ENCODE results near the gene ENG.

The ENG gene

GRCh38 chr9:127773272-127773671 lies 81.2 kb downstream of the ENG start:
- no peak overlapping the region for H3K4me3 ChIP-seq (ENCODE audit: low read depth in 1 of 2, low read length in 2 of 2)
- H3K4me2 ChIP-seq (ENCODE audit: insufficient read depth, low read length), result no peak overlapping the region
- peaks cover 49% of the 10 kb centered on the region for H3K4me1 ChIP-seq (ENCODE audit: insufficient read depth, low read length)
- no peak for DNase-seq
- no peak overlapping the region for H3K27ac ChIP-seq (ENCODE audit: low read length)
- H3K36me3 ChIP-seq (ENCODE audit: insufficient read depth, low read length), result no peaks in the 10 kb centered on the region; the same call in 1 of the 2 replicates
- peaks cover 17% of the 10 kb centered on the region for H3K79me2 ChIP-seq (ENCODE audit: insufficient read depth, low read length)
- ATAC-seq (ENCODE audit: insufficient read depth, low read depth), result no peak
- no peaks in the 10 kb centered on the region for H3K9me3 ChIP-seq (ENCODE audit: insufficient read depth, low read length, severe bottlenecking)
- H3K9ac ChIP-seq (ENCODE audit: low read depth, low read length), result no peak overlapping the region
- no peaks in the 10 kb centered on the region for H4K20me1 ChIP-seq (ENCODE audit: insufficient read depth, low read length)
- H3K27me3 ChIP-seq (ENCODE audit: insufficient read depth, low read length, poor library complexity), result no peaks in the 10 kb centered on the region
- H2AFZ ChIP-seq (ENCODE audit: low read depth, low read length), result no peak overlapping the region
- TF ChIP-seq, protein P1, sequence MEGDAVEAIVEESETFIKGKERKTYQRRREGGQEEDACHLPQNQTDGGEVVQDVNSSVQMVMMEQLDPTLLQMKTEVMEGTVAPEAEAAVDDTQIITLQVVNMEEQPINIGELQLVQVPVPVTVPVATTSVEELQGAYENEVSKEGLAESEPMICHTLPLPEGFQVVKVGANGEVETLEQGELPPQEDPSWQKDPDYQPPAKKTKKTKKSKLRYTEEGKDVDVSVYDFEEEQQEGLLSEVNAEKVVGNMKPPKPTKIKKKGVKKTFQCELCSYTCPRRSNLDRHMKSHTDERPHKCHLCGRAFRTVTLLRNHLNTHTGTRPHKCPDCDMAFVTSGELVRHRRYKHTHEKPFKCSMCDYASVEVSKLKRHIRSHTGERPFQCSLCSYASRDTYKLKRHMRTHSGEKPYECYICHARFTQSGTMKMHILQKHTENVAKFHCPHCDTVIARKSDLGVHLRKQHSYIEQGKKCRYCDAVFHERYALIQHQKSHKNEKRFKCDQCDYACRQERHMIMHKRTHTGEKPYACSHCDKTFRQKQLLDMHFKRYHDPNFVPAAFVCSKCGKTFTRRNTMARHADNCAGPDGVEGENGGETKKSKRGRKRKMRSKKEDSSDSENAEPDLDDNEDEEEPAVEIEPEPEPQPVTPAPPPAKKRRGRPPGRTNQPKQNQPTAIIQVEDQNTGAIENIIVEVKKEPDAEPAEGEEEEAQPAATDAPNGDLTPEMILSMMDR (IDR thresholded peaks at IDR 0.05; ENCODE audit: borderline replicate concordance, extremely low read depth, low read length, poor library complexity, severe bottlenecking), result no peak
- TF ChIP-seq EZH2 (IDR thresholded peaks at IDR 0.05; ENCODE audit: borderline replicate concordance, low read depth, low read length, severe bottlenecking), result no peak

DNA sequence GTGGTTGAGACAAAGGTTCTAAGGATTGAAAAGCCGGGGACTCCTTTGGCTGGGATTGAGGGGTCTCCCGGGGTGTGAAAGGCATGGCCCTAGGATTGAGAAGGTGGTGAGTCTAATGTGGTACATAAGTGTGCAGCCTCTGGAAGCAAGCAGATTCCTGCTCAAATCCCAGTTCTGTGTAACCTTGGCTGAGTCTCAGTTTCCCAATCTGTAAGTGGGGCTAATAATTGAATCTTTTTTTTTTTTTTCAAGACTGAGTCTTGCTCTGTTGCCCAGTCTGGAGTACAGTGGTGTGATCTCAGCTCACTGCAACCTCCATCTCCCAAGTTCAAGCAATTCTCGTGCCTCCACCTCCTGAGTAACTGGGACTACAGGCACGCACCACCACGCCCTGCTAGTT lies 81.9 kb downstream of the ENG start:
- Histone ChIP-seq H2AFZ (ENCODE audit: low read depth, low read length) (no peak overlapping the region), H3K4me2 (ENCODE audit: insufficient read depth, low read length) (no peak overlapping the region), H3K36me3 (ENCODE audit: insufficient read depth, low read length) (no peaks in the 10 kb centered on the region; the same call in 1 of the 2 replicates), H3K9me3 (ENCODE audit: insufficient read depth, low read length, severe bottlenecking) (no peaks in the 10 kb centered on the region), H3K27ac (ENCODE audit: low read length) (no peak overlapping the region), H3K4me3 (ENCODE audit: low read depth in 1 of 2, low read length in 2 of 2) (no peak overlapping the region), H3K79me2 (ENCODE audit: insufficient read depth, low read length) (peaks cover 11% of the 10 kb centered on the region), H3K4me1 (ENCODE audit: insufficient read depth, low read length) (peaks cover 44% of the 10 kb centered on the region), H3K9ac (ENCODE audit: low read depth, low read length) (no peak overlapping the region), H4K20me1 (ENCODE audit: insufficient read depth, low read length) (no peaks in the 10 kb centered on the region), H3K27me3 (ENCODE audit: insufficient read depth, low read length, poor library complexity) (no peaks in the 10 kb centered on the region)
- ATAC-seq (ENCODE audit: insufficient read depth, low read depth), result no peak
- no peak for TF ChIP-seq EZH2 (IDR thresholded peaks at IDR 0.05; ENCODE audit: borderline replicate concordance, low read depth, low read length, severe bottlenecking)
- TF ChIP-seq, protein P1 (IDR thresholded peaks at IDR 0.05; ENCODE audit: borderline replicate concordance, extremely low read depth, low read length, poor library complexity, severe bottlenecking), result no peak
- DNase-seq, result no peak

DNA sequence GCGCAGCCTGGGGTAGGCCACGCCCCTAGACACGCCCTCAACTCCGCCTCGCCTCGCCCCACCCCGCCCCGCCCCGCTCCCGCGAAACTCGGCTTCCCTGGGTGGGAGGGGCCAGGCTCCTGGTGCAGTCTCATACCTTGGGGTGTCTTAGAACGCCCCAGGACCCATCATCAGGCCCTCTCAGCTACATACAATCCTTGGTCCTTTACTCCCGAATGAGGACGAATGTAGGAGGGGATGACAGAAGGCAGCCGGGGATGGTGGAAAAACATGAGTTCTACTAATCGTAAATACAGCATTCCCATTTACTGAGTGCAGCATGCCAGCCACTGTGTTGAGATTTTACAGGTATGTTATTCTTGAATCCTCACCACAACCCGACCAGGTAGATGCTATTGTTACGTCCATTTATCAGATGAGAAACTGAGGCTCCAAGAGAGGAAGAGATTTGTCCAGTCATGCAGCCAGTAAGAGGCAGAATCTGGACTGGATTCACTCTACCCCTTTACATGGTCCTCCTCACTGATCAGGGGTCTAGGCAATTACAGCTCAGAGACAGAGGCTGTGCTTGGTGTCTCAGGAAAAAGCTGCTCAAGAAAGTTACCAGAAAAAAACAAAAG lies 82.8 kb downstream of the ENG start:
- H3K4me1 ChIP-seq (ENCODE audit: insufficient read depth, low read length), result peaks cover 43% of the 10 kb centered on the region
- TF ChIP-seq, protein P1 (IDR thresholded peaks at IDR 0.05; ENCODE audit: borderline replicate concordance, extremely low read depth, low read length, poor library complexity, severe bottlenecking), result no peak
- TF ChIP-seq EZH2 (IDR thresholded peaks at IDR 0.05; ENCODE audit: borderline replicate concordance, low read depth, low read length, severe bottlenecking), result no peak
- H2AFZ ChIP-seq (ENCODE audit: low read depth, low read length), result no peak overlapping the region

More for the DNA sequence above, 82.8 kb downstream of the ENG start:
- H3K4me2 ChIP-seq (ENCODE audit: insufficient read depth, low read length), result peak overlapping the region; percentile 81
- no peaks in the 10 kb centered on the region; the same call in 1 of the 2 replicates for H3K36me3 ChIP-seq (ENCODE audit: insufficient read depth, low read length)
- ATAC-seq (ENCODE audit: insufficient read depth, low read depth), result no peak
- no peaks in the 10 kb centered on the region for H3K27me3 ChIP-seq (ENCODE audit: insufficient read depth, low read length, poor library complexity)
- H3K9me3 ChIP-seq (ENCODE audit: insufficient read depth, low read length, severe bottlenecking), result no peaks in the 10 kb centered on the region
- DNase-seq, result no peak
- H3K9ac ChIP-seq (ENCODE audit: low read depth, low read length), result no peak overlapping the region
- H4K20me1 ChIP-seq (ENCODE audit: insufficient read depth, low read length), result no peaks in the 10 kb centered on the region
- peak overlapping the region; percentile 15; the same call in 1 of the 2 replicates for H3K27ac ChIP-seq (ENCODE audit: low read length)
- H3K4me3 ChIP-seq (ENCODE audit: low read depth in 1 of 2, low read length in 2 of 2), result peak overlapping the region in 1 of 2 experiments; percentile 44; a peak in 2 of 4 replicates
- peaks cover 3% of the 10 kb centered on the region for H3K79me2 ChIP-seq (ENCODE audit: insufficient read depth, low read length)

Data from DND-41 (cell line).